KMS-11 (cell line): ENCODE measurements around the gene TCF12.

ENCODE experiments used
- H2AFZ ChIP-seq: fragments of 200-600 bp; sonication (generic); 2 replicates; pipeline ENCODE4 v1.6.1; 2016; ENCODE audit warnings: antibody characterized with exemption, mixed run types, low read depth
- H3K27ac ChIP-seq: fragments of 200-600 bp; sonication (generic); 2 replicates; pipeline ENCODE4 v1.6.1; 2016; ENCODE audit warnings: mild to moderate bottlenecking, mixed run types
- H3K27me3 ChIP-seq: fragments of 200-600 bp; sonication (generic); 2 replicates; pipeline ENCODE4 v1.6.1; 2017; ENCODE audit warnings: mild to moderate bottlenecking, low read depth, mixed run types, moderate library complexity; ENCODE audit not compliant: insufficient read depth
- H3K36me3 ChIP-seq: fragments of 200-600 bp; sonication (generic); 2 replicates; pipeline ENCODE4 v1.6.1; 2017; ENCODE audit warnings: mild to moderate bottlenecking, mixed run types; ENCODE audit not compliant: insufficient read depth
- H3K4me1 ChIP-seq: fragments of 200-600 bp; sonication (generic); 2 replicates; pipeline ENCODE4 v1.6.1; 2016; ENCODE audit warnings: mild to moderate bottlenecking, low read depth, mixed run types; ENCODE audit not compliant: poor library complexity, severe bottlenecking
- H3K4me2 ChIP-seq: fragments of 200-600 bp; sonication (generic); 2 replicates; pipeline ENCODE4 v1.7.0; 2016; ENCODE audit warnings: mild to moderate bottlenecking, mixed run types
- H3K4me3 ChIP-seq: fragments of 200-600 bp; sonication (generic); IDR thresholded peaks from 2 replicates; pipeline ENCODE4 v1.6.1; 2017; ENCODE audit warnings: low read depth, low read length, mixed read lengths; ENCODE audit not compliant: insufficient read depth
- H3K79me2 ChIP-seq: fragments of 200-600 bp; sonication (generic); 2 replicates; pipeline ENCODE4 v1.6.1; 2016; ENCODE audit warnings: low read depth, mixed run types; ENCODE audit not compliant: insufficient read depth
- H3K9ac ChIP-seq: fragments of 200-600 bp; sonication (generic); 2 replicates; pipeline ENCODE4 v1.6.1; 2016; ENCODE audit warnings: mild to moderate bottlenecking, mixed run types
- H4K20me1 ChIP-seq: fragments of 200-600 bp; sonication (generic); 2 replicates; pipeline ENCODE4 v1.6.1; 2016; ENCODE audit warnings: mild to moderate bottlenecking, mixed run types; ENCODE audit not compliant: insufficient read depth
- TF ChIP-seq, protein P1 (sequence below): fragments of 200-600 bp; sonication (generic); conservative IDR thresholded peaks from 2 replicates; pipeline ENCODE4 v1.6.1; 2017; ENCODE audit warnings: low read depth, mild to moderate bottlenecking, antibody characterized with exemption, low read length, moderate library complexity, mixed read lengths

TCF12 gene

DNA sequence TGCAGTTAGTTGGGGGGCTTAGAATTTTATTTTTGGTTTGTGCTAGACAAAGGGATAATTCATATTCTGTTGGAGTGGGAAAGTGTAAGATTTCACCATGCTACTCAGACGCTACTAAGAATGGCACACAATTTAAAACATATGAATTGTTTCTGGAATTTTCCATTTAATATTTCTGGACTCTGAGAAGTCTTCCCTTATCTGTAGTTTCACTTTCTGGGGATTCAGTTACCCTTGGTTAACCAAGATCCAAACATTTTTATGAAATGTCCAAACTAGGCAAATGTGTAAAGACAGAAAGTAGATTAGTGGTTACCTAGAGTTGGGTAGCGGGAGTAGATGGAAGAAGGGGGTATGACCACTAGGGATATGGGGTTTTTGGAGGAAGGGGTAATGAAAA is 53.1 kb downstream of the TCF12 start:
- Histone ChIP-seq H3K9ac (no peak overlapping the region), H3K4me1 (peaks cover 5% of the 10 kb centered on the region), H3K4me3 (no peak overlapping the region), H4K20me1 (no peaks in the 10 kb centered on the region), H3K4me2 (no peak overlapping the region), H3K27me3 (no peaks in the 10 kb centered on the region), H2AFZ (no peak overlapping the region), H3K79me2 (peaks cover 29% of the 10 kb centered on the region), H3K36me3 (no peaks in the 10 kb centered on the region), H3K27ac (no peak overlapping the region)
- TF ChIP-seq, protein P1, sequence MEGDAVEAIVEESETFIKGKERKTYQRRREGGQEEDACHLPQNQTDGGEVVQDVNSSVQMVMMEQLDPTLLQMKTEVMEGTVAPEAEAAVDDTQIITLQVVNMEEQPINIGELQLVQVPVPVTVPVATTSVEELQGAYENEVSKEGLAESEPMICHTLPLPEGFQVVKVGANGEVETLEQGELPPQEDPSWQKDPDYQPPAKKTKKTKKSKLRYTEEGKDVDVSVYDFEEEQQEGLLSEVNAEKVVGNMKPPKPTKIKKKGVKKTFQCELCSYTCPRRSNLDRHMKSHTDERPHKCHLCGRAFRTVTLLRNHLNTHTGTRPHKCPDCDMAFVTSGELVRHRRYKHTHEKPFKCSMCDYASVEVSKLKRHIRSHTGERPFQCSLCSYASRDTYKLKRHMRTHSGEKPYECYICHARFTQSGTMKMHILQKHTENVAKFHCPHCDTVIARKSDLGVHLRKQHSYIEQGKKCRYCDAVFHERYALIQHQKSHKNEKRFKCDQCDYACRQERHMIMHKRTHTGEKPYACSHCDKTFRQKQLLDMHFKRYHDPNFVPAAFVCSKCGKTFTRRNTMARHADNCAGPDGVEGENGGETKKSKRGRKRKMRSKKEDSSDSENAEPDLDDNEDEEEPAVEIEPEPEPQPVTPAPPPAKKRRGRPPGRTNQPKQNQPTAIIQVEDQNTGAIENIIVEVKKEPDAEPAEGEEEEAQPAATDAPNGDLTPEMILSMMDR: no peak

DNA sequence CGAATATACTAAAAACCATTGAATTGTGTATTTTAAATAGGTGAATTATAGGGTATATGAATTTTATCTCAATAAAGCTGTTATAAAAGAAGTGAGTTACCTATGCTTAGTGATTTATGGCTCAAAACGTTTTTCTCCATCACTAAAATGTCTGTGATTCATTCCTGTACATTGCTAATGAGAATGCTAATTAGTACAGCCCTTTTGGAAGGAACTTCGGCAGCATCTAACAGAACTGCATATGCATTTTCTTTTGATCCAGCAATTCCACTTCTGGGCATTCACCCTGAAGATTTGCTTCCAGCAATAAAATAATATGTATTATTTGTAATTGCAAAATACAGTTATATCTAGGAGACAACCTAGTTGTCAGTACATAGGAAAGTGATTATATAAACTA is 53.6 kb downstream of the TCF12 start:
- H3K4me1 ChIP-seq: peaks cover 5% of the 10 kb centered on the region
- H3K9ac ChIP-seq: no peak overlapping the region
- no peaks in the 10 kb centered on the region for H3K36me3 ChIP-seq
- H2AFZ ChIP-seq: no peak overlapping the region
- TF ChIP-seq, protein P1: no peak
- no peak overlapping the region for H3K4me2 ChIP-seq
- H3K27me3 ChIP-seq: no peaks in the 10 kb centered on the region
- H4K20me1 ChIP-seq: no peaks in the 10 kb centered on the region
- no peak overlapping the region for H3K4me3 ChIP-seq
- peaks cover 28% of the 10 kb centered on the region for H3K79me2 ChIP-seq
- H3K27ac ChIP-seq: no peak overlapping the region

DNA sequence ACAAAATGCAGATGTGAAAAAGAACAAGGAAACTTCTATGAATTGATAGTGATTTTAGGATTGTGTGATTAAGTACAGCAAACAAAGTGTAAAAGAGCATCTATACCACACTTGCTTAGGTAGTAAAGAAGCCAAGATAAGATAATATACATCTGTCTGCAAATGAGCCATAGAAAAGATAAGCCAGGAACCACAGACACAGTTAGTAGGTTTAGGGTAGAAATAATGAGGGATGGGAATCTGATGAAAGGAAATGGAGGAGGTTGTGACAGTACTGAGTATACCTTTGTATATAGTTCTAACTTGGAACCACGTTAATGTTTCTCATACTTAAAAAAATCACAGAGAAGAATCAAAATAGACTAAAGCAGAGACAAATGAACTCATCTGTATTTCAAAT is 54.0 kb downstream of the TCF12 start:
- Histone ChIP-seq H4K20me1 (no peaks in the 10 kb centered on the region), H3K4me2 (no peak overlapping the region), H3K27ac (no peak overlapping the region), H3K4me1 (peaks cover 5% of the 10 kb centered on the region), H3K79me2 (peaks cover 24% of the 10 kb centered on the region), H3K36me3 (no peaks in the 10 kb centered on the region), H3K9ac (no peak overlapping the region), H3K4me3 (no peak overlapping the region), H2AFZ (no peak overlapping the region), H3K27me3 (no peaks in the 10 kb centered on the region)
- TF ChIP-seq, protein P1: no peak

DNA sequence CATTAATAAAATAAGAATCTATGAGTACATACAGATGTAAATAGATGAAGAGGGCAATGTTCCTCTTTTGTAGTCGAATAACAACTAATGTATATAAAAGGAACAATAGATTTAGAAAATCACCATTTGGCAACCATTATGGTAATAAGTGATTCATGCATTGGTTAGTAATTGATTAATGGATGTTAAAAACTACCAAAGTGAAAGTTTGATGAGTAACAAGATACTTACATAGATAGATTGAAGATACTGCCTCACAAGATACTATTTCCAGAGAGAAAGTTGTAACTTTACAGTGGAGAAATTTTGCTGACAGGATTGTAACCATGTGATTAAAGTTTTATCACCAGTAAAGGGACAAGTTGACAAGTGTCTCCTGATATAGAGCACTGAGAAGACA is 55.0 kb downstream of the TCF12 start:
- H3K27ac ChIP-seq: no peak overlapping the region
- no peak overlapping the region for H3K4me2 ChIP-seq
- no peak overlapping the region for H2AFZ ChIP-seq
- no peaks in the 10 kb centered on the region for H4K20me1 ChIP-seq
- H3K79me2 ChIP-seq: peaks cover 18% of the 10 kb centered on the region
- TF ChIP-seq, protein P1: no peak
- H3K27me3 ChIP-seq: no peaks in the 10 kb centered on the region
- peaks cover 5% of the 10 kb centered on the region for H3K4me1 ChIP-seq
- no peak overlapping the region for H3K9ac ChIP-seq
- H3K4me3 ChIP-seq: no peak overlapping the region
- no peaks in the 10 kb centered on the region for H3K36me3 ChIP-seq

DNA sequence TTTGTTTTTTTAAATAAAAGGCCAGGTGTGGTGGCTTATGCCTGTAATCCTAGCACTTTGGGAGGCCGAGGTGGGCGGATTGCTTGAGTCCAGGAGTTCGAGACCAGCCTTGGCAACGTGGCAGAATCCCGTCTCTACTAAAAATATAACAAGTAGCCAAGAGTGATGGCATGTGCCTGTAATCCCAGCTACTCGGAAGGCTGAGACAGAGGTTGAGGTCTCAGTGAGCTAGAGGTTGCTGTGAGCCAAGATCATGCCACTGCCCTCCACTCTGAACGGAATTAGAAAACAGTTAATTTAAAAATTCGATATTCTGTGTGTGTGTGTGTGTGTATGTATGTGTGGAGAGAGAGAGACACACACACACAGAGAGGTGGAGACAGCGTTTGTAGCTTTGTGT is 58.8 kb downstream of the TCF12 start:
- no peak overlapping the region for H3K4me3 ChIP-seq
- H3K27me3 ChIP-seq: no peaks in the 10 kb centered on the region
- TF ChIP-seq, protein P1: no peak
- no peaks in the 10 kb centered on the region for H3K4me1 ChIP-seq
- no peak overlapping the region for H3K9ac ChIP-seq
- no peak overlapping the region for H3K4me2 ChIP-seq
- no peaks in the 10 kb centered on the region for H3K36me3 ChIP-seq
- no peak overlapping the region for H2AFZ ChIP-seq
- no peaks in the 10 kb centered on the region for H4K20me1 ChIP-seq
- H3K27ac ChIP-seq: no peak overlapping the region
- H3K79me2 ChIP-seq: peaks cover 8% of the 10 kb centered on the region; the same call in 1 of the 2 replicates
